NCI-H2081 treated with DMSO at 0.1 percent for 48 hours (cell line): Measurements from ENCODE around the gene MPV17.

Experiments
- DNase-seq: peaks from one replicate; lab custom pipeline; 2025; lab: John Stamatoyannopoulos, UW

The MPV17 gene

DNA sequence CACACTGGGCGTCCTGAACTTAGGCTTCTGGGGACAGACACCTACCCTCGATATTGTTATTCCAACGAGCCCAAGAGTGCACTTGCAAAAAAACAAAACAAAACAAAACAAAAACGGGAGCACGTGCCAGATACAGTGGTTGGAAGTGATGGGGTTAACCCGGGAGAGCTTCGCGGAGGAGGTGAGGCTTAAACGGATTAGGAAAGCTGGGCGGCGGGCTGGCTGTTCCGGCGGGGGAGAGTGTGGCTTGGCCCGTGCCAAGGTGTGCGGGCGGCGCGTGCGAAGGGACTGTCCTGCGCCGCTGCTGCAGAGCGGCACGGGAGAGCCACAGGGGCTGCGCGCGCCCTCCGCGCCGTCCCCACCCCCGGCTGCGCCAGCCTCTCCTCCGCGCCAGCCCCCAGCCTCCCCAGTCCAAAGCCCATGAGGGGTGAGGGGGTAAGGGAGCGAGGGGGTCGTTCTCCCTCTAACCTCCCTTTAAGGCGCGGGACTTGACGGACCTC is 58.6 kb downstream of the MPV17 start:
- DNase-seq, result no peak

DNA sequence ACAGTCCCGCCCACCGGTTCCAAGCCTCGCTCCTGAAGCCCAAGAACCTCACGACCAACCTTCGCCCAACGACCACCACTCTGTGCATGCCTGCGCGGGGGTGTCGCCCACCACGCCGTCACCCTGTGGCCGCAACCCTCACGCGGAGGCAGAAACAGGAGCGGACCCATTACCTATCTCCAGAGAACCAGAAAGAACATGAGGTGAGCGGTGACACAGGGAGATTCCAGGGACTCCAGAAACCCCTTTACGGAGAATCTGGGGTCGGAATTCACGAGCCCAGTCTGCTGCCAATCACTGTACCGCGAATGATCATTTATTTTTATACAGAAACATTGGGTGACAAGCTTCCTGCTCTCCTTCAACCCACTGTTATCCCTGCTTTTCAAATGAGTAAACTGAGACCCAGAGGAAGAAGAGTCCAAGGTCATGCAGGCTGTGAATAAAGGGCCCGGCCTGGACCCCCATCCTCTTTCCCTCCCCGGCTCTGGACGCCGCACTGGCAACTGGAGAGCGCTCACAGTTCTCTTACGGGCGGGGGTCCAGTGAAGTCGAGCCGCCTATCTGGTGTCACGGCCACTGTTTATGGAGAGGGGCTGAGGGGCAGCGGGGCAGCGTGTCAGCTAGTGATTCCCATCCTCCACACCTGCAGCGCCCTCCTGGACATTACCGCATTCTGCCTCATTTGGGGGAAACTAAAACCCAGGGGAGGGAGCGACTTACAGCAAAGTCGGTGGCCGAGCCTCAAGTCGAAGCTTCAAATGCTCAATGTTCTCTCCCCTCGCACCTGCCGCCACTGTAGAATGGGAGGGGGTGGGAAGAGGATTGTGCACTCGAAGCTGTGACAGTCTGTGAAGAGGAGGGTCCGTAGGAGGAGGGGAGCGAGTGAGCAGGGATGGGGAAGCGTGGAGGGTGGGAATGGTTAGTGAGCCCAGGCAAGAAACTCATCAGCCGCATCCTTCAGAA is 59.3 kb downstream of the MPV17 start:
- no peak for DNase-seq

DNA sequence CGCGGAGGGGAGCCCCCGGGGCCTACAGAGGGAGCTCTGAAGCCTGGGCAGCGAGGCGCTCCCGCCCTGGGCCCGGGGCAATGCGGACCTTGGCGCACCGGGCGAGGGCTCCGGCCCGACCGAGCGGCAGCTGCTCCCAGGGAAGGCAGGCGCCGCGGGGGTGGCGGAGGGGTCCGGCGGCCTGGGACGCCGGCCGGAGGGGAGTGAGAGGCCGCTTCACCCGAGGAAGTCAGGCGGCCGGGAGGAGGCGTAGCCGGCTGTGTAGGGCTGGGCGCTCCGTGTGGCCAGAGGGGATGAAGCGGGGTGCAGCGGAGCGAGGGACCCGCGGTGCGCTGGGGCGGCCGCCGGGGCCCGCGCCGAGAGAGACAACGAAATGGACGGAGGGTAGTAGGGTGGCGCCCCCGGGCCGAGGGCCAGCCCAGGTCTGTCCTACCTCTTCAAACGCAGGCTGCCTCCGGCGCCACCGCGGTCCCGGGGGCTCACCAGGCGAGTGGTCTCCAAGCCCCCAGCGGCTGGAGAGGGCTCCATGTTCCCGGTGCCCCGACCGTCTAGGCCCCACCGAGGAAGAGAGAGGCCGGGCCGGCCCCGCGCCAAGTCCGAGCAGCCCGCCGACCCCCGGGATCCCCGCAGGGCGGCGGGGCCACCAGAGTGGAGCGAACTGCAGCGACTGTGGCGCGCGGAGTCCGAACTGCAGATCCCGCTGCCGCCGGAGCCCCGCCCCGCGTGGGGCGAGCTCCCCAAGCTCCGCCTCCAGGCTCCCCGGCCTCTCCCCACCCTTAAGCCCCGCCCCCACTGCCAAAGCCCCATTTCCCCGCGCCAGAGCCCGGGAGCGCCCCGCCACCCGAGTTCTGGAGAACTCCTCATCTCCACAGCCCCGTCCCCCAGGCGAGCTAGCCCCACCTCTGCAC is 60.3 kb downstream of the MPV17 start, which contains the start of gene SLC30A3:
SLC30A3 (minus strand) TSS at position 669 of the 908 bp plus-strand sequence; CDS start at position 528, 141 bp downstream.
- no peak for DNase-seq

DNA sequence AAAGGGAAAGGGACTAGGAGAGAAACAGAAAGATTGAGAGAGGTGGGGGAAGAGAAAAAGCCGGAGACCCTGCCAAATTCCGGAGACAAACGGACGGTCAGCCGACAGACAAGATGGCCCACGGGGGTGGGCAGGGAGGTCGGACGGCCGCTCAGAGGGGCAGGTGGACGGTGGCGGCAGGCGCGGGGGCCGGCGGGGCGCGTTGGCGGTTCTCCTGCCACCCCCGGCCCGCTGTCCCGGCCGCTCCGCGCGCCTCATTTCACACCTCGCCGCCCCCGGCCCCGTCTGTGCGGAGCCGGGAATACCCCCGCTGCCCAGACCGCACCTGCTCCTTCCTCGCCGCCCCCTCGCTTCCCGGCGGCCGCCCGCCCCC is 61.0 kb downstream of the MPV17 start:
- DNase-seq, result no peak

DNA sequence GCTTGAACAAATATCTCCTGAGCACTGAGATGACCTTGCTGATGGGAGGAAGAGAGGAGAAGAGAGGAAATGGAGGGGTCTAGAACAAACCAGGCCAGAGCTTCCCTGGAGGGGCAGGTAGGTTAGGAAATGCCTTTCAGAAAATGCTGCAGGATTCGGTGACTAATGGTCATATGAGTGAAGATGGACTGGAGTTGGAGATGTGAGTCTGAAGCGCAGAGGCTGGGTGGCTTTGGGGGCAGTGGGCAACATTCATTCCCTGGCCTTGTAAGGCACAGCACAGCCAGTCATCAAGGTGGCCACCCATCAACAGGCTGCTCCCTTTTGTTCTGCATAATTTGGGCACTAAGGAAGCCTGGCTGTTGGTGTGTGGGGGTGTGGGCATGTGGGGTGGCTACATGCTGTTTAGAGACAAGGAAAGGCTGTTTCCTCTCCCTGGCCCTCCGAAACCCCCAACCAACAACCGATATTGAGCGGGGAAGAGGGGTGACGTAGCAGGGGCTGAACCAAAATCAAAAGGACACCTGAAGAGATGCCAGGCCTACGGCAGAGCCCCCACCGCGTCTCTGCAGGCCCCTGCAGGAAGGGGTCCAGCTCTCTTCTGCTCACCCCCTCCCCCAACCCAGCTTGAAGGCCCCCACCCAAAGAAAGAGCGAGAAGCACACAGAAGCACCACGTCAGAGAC is 61.5 kb downstream of the MPV17 start:
- DNase-seq, result no peak
